Activated CD8-positive, alpha-beta memory T cell treated with anti-CD3 and anti-CD28 coated beads for 24 hours (primary cell): ENCODE results near the gene KIAA1671.
"Not testable (repeated sequence)": the region's sequence is repeated elsewhere in the genome, so short reads cannot be mapped to it uniquely, and the experiment has no call there.

ENCODE experiments used
- DNase-seq: peaks from one replicate; pipeline ENCODE4 v3.0.0-alpha.2; 2020

The KIAA1671 gene

GRCh38 chr22:24951942-24952836 is at the start of gene KIAA1671:
Gene KIAA1671 (plus strand): TSS chr22:24952716. CDS start chr22:25028000, 75,284 bp downstream.
- DNase-seq: peak; percentile 96

GRCh38 chr22:24905909-24906308 is 46.6 kb upstream of the KIAA1671 start:
- DNase-seq: no peak

GRCh38 chr22:24907101-24907500 is 45.4 kb upstream of the KIAA1671 start:
- DNase-seq: not testable (repeated sequence)

- DNase-seq: no peak
Measured at GRCh38 chr22:24920029-24920428, 32.5 kb upstream of the KIAA1671 start.

GRCh38 chr22:24925586-24926427 is 26.7 kb upstream of the KIAA1671 start:
- no peak for DNase-seq

GRCh38 chr22:24926428-24926725 is 26.1 kb upstream of the KIAA1671 start:
- DNase-seq: no peak

- DNase-seq: no peak
Measured at GRCh38 chr22:24926849-24927579, 25.5 kb upstream of the KIAA1671 start.

- DNase-seq: no peak
Measured at GRCh38 chr22:24928322-24928721, 24.2 kb upstream of the KIAA1671 start.

GRCh38 chr22:24930678-24931077 is 21.8 kb upstream of the KIAA1671 start:
- no peak for DNase-seq

GRCh38 chr22:24935771-24936483 is 16.6 kb upstream of the KIAA1671 start:
- DNase-seq: no peak

GRCh38 chr22:24937114-24937513 is 15.4 kb upstream of the KIAA1671 start:
- DNase-seq: no peak

- DNase-seq: peak; percentile 61
Measured at GRCh38 chr22:24938741-24939341, 13.7 kb upstream of the KIAA1671 start.

GRCh38 chr22:24942301-24942700 is 10.2 kb upstream of the KIAA1671 start:
- DNase-seq: no peak

GRCh38 chr22:24944217-24944937 is 8.1 kb upstream of the KIAA1671 start:
- DNase-seq: no peak

GRCh38 chr22:24945430-24945829 is 7.1 kb upstream of the KIAA1671 start:
- no peak for DNase-seq

GRCh38 chr22:24947383-24947782 is 5.1 kb upstream of the KIAA1671 start:
- DNase-seq: no peak

GRCh38 chr22:24947881-24948280 is 4.6 kb upstream of the KIAA1671 start:
- no peak for DNase-seq

- no peak for DNase-seq
Measured at GRCh38 chr22:24948356-24949202, 3.9 kb upstream of the KIAA1671 start.

GRCh38 chr22:24950272-24950902 is 2.1 kb upstream of the KIAA1671 start:
- no peak for DNase-seq

- no peak for DNase-seq
Measured at GRCh38 chr22:24952837-24953383, 394 bp downstream of the KIAA1671 start.
